Lower leg skin (tissue), 3 donors: ENCODE results near the gene NKAIN1.

Experiments
- CTCF ChIP-seq, 3 donors: fragments of 450-650 bp; IDR thresholded peaks; one replicate each; pipeline ENCODE4 v1.5.1; 2016; ENCODE audit warnings: antibody characterized with exemption in 3 of 3, mild to moderate bottlenecking in 3 of 3, moderate library complexity in 2 of 3
- POLR2A ChIP-seq, 2 donors: fragments of 450-650 bp; IDR thresholded peaks; one replicate each; pipeline ENCODE4 v1.6.1; 2016 to 2017; ENCODE audit warnings: antibody characterized with exemption in 2 of 2, mild to moderate bottlenecking in 1 of 2, moderate library complexity in 1 of 2

- TF ChIP-seq CTCF (IDR thresholded peaks at IDR 0.05): no peak
- TF ChIP-seq POLR2A (IDR thresholded peaks at IDR 0.05): no peak
These were observed 32.1 kb downstream of the NKAIN1 start for GRCh38 chr1:31207569-31207968.
